H1 (cell line): ENCODE results near the gene GLIS2. TPM values are rescaled to one million over a fixed set of nuclear protein-coding genes. Genes with fewer than 3 reads are reported as not detected.
A peak's percentile ranks its signal among the peaks of the same experiment; 100 is the strongest.

Experiments
- ASH2L ChIP-seq: fragments of 200-600, 300-600 bp; sonication (generic); IDR thresholded peaks from one replicate; pipeline ENCODE4 v1.7.1; 2017; ENCODE audit warnings: low read length
- BRCA1 ChIP-seq: IDR thresholded peaks from 2 replicates; pipeline ENCODE4 v1.6.1; 2012; ENCODE audit warnings: low read depth, low read length, improper control_type of control experiment
- CREB1 ChIP-seq: IDR thresholded peaks from 2 replicates; pipeline ENCODE4 v1.6.1; 2012; ENCODE audit warnings: inconsistent platforms
- EP300 ChIP-seq, 2 experiments: IDR thresholded peaks; 1 replicate in 1 of 2; 2 replicates in 1 of 2; pipeline ENCODE4 v1.6.1; 2011 to 2012; ENCODE audit warnings: low read depth in 2 of 2, low read length in 2 of 2, mild to moderate bottlenecking in 2 of 2, borderline replicate concordance in 1 of 2, inconsistent platforms in 1 of 2, moderate library complexity in 1 of 2
- HDAC2 ChIP-seq, 2 experiments: fragments of 300-600 bp in 1 of 2; sonication (generic) in 1 of 2; IDR thresholded peaks; 2 replicates each; pipeline ENCODE4 v1.6.1; 2011 to 2012; ENCODE audit warnings: low read depth in 2 of 2, low read length in 2 of 2, mild to moderate bottlenecking in 2 of 2, moderate library complexity in 2 of 2, borderline replicate concordance in 1 of 2, inconsistent platforms in 1 of 2
- KDM1A ChIP-seq: fragments of 200-600, 300-600 bp; sonication (generic); IDR thresholded peaks from 2 replicates; pipeline ENCODE4 v1.7.1; 2016; ENCODE audit warnings: mild to moderate bottlenecking, low read length, borderline replicate concordance
- KDM4A ChIP-seq: IDR thresholded peaks from one replicate; pipeline ENCODE4 v1.7.1; 2012; ENCODE audit warnings: low read depth, mild to moderate bottlenecking, moderate library complexity, low read length, inconsistent platforms; ENCODE audit not compliant: severe bottlenecking
- MAX ChIP-seq: IDR thresholded peaks from 2 replicates; pipeline ENCODE4 v1.6.1; 2012; ENCODE audit warnings: inconsistent platforms
- RAD21 ChIP-seq, 2 experiments: IDR thresholded peaks in 1 of 2; conservative IDR thresholded peaks in 1 of 2; 2 replicates each; pipeline ENCODE4 v1.6.1; 2011; ENCODE audit warnings: low read depth in 2 of 2, low read length in 2 of 2, improper control_type of control experiment in 1 of 2, inconsistent platforms in 1 of 2, mild to moderate bottlenecking in 1 of 2, moderate library complexity in 1 of 2
- RNF2 ChIP-seq: fragments of 200-900, 300-1000 bp; sonication (generic); IDR thresholded peaks from 2 replicates; pipeline ENCODE4 v1.7.1; 2016; ENCODE audit warnings: borderline replicate concordance, low read depth, mild to moderate bottlenecking, antibody characterized with exemption, low read length; ENCODE audit not compliant: poor library complexity, severe bottlenecking; ENCODE audit errors: missing control alignments
- SP2 ChIP-seq: IDR thresholded peaks from 2 replicates; pipeline ENCODE4 v1.6.1; 2012; ENCODE audit warnings: mild to moderate bottlenecking, low read length, inconsistent platforms
- TBP ChIP-seq: IDR thresholded peaks from 2 replicates; pipeline ENCODE4 v1.6.1; 2011; ENCODE audit warnings: low read depth, low read length, improper control_type of control experiment
- USF2 ChIP-seq: IDR thresholded peaks from 2 replicates; pipeline ENCODE4 v1.6.1; 2011; ENCODE audit warnings: low read length, improper control_type of control experiment
- ZNF274 ChIP-seq: IDR thresholded peaks from 2 replicates; pipeline ENCODE4 v1.7.0; 2012; ENCODE audit warnings: low read length, borderline replicate concordance; ENCODE audit errors: extremely low read depth
- polyA plus RNA-seq, 7 experiments: library from polyadenylated mRNA; depleted of rRNA in 3 of 7; stranded (reverse) in 5 of 7; unstranded in 2 of 7; fragments of >200 nt in 5 of 7; fragments of 200-250 nt in 2 of 7; gene quantifications; 1 replicate in 5 of 7; 2 replicates in 1 of 7; 4 replicates in 1 of 7; pipeline versions ENCODE4 v1.2.1 to v1.2.3, GENCODE V29; 2011 to 2013; ENCODE audit warnings: missing spikeins in 2 of 7, mixed read lengths in 2 of 7
- total RNA-seq: library from RNA; stranded (reverse); fragmentation: NEBNext Ultra II Directional; extraction: Animal tissue kit (Norgen Biotek cat#: 25700); gene quantifications from 2 replicates; pipeline ENCODE4 v1.2.1, GENCODE V29; 2021

The GLIS2 gene
- total and polyA plus RNA-seq, 2 of the 8 experiments (the other 6 are each of a cell fraction or from before 2014, with no cell fraction given) = 4.3 to 17.4 TPM

- TF ChIP-seq KDM4A (peak; percentile 49), TBP (peak; percentile 79), RAD21 (IDR thresholded peaks at IDR 0.05 in 1 of 2, conservative IDR thresholded peaks at IDR 0.05 in 1 of 2; ENCODE audit: low read depth in 2 of 2, low read length in 2 of 2) (no peak; a peak in 1 of 4 replicates), RNF2 (no peak), USF2 (peak; percentile 63), BRCA1 (no peak), SP2 (no peak), EP300 (IDR thresholded peaks at IDR 0.05; ENCODE audit: borderline replicate concordance in 1 of 2, low read depth in 2 of 2, low read length in 2 of 2) (no peak), ASH2L (peak; percentile 89), MAX (peak; percentile 99), KDM1A (no peak), ZNF274 (no peak), HDAC2 (IDR thresholded peaks at IDR 0.05; ENCODE audit: borderline replicate concordance in 1 of 2, low read depth in 2 of 2, low read length in 2 of 2) (0 out of 4 replicates have a peak, but pooled peaks of 1 of the 2 experiments have one; percentile 58), CREB1 (peak; percentile 68; the same call in 1 of the 2 replicates)
- TF ChIP-seq, all 59 proteins: peak for 23
These were observed 44.4 kb upstream of the GLIS2 start (continued) for GRCh38 chr16:4271176-4272113.
